GM06990 (cell line): ENCODE measurements around the gene METRNL.
"Not testable (repeated sequence)": the region's sequence is repeated elsewhere in the genome, so short reads cannot be mapped to it uniquely, and the experiment has no call there.

Experiments
- DNase-seq: peaks from one replicate; pipeline ENCODE4 v3.0.0-alpha.2; 2011; ENCODE audit not compliant: insufficient read length; ENCODE audit errors: extremely low read depth
- H3K27me3 ChIP-seq: replicated peaks from 2 replicates; pipeline ENCODE4 v1.6.0; 2011; ENCODE audit warnings: low read length; ENCODE audit not compliant: control insufficient read depth, insufficient read depth
- H3K36me3 ChIP-seq: 2 replicates; pipeline ENCODE4 v1.5.1; 2011; ENCODE audit warnings: low read length; ENCODE audit not compliant: control insufficient read depth, insufficient read depth
- H3K4me3 ChIP-seq: replicated peaks from 2 replicates; pipeline ENCODE4 v1.5.1; 2011; ENCODE audit warnings: low read depth, mild to moderate bottlenecking, control low read depth, low read length
- CTCF ChIP-seq: IDR thresholded peaks from 2 replicates; pipeline ENCODE4 v1.5.1; 2011; ENCODE audit warnings: low read length, control low read depth, mild to moderate bottlenecking, inconsistent platforms; ENCODE audit not compliant: insufficient read depth, poor library complexity, severe bottlenecking

METRNL gene

GRCh38 chr17:83041305-83041704 lies 38.1 kb upstream of the METRNL start:
- Histone ChIP-seq H3K36me3 (no peaks in the 10 kb centered on the region; the same call in 1 of the 2 replicates), H3K27me3 (no peaks in the 10 kb centered on the region), H3K4me3 (no peak overlapping the region)
- no peak for DNase-seq
- TF ChIP-seq CTCF, result no peak

- DNase-seq, result no peak
- no peak for TF ChIP-seq CTCF
- H3K4me3 ChIP-seq, result no peak overlapping the region
- no peaks in the 10 kb centered on the region for H3K36me3 ChIP-seq
- no peaks in the 10 kb centered on the region for H3K27me3 ChIP-seq
Measured at GRCh38 chr17:83042522-83043158, 36.8 kb upstream of the METRNL start.

GRCh38 chr17:83044479-83044878 lies 34.9 kb upstream of the METRNL start:
- not testable (repeated sequence) for H3K36me3 ChIP-seq, H3K4me3 ChIP-seq, H3K27me3 ChIP-seq, DNase-seq

- Histone ChIP-seq H3K36me3 (no peaks in the 10 kb centered on the region), H3K4me3 (no peak overlapping the region), H3K27me3 (no peaks in the 10 kb centered on the region)
- DNase-seq, result no peak
- no peak for TF ChIP-seq CTCF
Measured at GRCh38 chr17:83046448-83047181, 32.8 kb upstream of the METRNL start.

GRCh38 chr17:83047182-83047478 lies 32.3 kb upstream of the METRNL start:
- H3K36me3 ChIP-seq, result no peaks in the 10 kb centered on the region

GRCh38 chr17:83047818-83048475 lies 31.5 kb upstream of the METRNL start:
- H3K4me3 ChIP-seq, DNase-seq, H3K36me3 ChIP-seq, H3K27me3 ChIP-seq: not testable (repeated sequence)

More at GRCh38 chr17:83047182-83047478, 32.3 kb upstream of the METRNL start:
- TF ChIP-seq CTCF, result no peak
- H3K4me3 ChIP-seq, result no peak overlapping the region
- H3K27me3 ChIP-seq, result no peaks in the 10 kb centered on the region
- no peak for DNase-seq
